GM21367 (cell line): ENCODE measurements around the gene SLC35B3.
"Not testable (repeated sequence)": the region's sequence is repeated elsewhere in the genome, so short reads cannot be mapped to it uniquely, and the experiment has no call there.

ENCODE experiments used
- ATAC-seq: cut with Tn5 transposase; IDR thresholded peaks from one replicate; pipeline ENCODE4 v1.9.1; 2021; ENCODE audit not compliant: unreplicated experiment

The SLC35B3 gene

DNA sequence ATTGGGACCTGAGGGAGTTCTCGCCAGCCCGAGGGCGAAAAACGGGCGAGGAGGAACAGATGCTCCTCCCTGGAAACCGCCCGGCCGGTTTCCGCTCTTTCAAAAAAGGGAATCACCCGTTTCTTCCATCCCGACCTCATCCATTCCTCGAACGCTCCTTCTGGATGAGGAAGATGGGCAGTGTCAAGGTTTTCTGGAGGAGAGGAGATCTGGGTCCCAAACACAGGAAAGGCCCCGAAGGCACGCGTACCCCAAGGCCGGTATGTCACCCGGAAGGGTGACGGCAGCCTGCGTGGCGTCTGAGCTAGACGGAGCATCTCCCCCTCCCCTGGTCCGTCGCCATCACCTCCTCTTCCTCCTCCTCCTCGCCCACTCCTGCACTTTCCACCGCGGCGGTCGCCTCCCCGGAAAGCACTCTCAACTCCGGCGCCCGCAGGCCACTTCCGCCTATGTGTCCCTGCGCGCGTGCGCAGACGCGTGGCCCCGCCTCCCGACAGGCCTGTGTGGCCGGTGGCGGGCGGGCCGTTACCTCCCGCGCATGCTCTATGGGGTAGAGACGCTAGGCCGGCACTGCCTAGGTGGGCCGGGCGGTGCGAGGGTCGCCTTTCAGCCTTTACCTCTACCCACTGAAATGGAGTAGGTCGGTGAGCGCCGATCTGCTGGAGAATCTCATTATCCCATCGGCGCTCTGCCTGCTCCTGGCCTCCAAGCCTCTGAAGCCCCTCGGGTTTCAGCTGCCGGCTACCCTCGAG is at the start of gene SLC35B3:
Gene SLC35B3 (minus strand): TSS at position 453 of the 752 bp plus-strand sequence.
- peak; percentile 98 for ATAC-seq

DNA sequence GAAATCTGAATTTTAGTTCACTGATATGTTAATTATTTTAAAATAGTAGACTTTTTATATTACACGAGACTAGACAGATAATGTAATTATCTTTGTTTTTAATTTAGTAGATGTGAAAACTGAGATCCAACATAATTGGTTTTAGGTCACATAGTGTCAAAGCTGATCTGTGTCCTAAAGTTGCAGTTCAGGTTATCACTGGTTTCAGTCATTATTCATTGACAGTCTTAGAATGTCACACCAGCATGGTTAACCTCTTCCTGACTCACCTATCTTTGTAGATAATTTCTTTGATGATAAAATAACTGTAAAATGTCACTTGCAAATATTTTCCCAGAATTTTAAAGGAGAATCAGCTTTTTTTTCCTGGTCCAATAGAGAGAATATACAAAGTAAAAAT is 48.3 kb upstream of the SLC35B3 start:
- ATAC-seq: no peak

DNA sequence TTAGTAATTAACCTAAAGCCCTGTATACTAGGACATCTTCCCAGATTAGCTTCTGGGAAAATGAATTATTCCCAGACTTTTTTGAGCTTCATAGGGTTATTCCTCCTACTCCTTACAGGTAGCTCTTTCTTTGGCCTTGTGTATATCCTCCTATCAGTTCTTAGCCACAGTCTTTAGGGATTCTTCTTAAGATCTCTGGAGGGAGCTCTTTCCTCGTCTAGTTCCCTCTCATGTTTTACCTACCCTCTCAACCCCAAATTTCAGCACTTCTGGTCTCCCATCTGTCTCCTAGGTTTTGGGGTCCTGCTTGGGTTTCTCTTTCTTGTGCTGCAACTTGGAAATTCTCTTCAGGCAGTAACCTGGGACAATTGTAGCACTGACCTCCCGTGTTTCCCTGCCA is 46.4 kb upstream of the SLC35B3 start:
- peak; percentile 73 for ATAC-seq

DNA sequence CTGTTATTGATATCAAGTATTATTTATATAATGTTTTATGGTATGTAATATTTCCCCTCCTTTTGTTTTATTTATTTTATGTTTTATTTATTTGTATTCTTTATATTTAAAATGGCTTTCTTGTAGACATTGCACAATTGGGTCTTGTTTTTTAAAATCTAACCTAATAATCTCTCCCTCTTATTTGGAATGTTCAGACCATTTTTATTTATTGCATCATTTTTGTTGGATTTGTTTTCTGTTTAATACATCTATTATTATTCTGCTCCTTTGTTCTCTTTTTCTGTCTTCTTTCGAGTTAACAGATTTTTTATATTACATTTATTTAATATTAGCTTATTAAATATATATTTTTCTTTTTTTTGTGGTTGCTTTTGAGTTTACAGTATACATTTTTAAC is 43.1 kb upstream of the SLC35B3 start:
- no peak for ATAC-seq

DNA sequence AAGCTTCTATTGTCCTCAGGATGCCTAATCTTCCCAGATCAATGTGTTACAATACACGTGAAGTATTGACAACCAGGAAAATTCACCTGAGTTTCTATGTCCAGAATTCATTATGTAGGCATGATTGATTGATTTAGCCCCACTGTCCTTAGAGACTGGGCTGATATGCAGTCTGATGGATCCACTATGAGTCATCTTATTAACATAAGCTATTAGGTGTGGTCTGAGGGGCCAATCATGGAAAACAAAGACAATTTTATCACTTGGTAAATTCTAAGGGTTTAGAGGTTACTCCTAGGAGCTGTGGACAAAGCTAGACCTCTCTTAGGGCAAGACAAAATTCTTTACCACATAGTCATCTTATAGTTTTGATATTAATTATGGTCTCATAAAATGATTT is 41.3 kb upstream of the SLC35B3 start:
- no peak for ATAC-seq

DNA sequence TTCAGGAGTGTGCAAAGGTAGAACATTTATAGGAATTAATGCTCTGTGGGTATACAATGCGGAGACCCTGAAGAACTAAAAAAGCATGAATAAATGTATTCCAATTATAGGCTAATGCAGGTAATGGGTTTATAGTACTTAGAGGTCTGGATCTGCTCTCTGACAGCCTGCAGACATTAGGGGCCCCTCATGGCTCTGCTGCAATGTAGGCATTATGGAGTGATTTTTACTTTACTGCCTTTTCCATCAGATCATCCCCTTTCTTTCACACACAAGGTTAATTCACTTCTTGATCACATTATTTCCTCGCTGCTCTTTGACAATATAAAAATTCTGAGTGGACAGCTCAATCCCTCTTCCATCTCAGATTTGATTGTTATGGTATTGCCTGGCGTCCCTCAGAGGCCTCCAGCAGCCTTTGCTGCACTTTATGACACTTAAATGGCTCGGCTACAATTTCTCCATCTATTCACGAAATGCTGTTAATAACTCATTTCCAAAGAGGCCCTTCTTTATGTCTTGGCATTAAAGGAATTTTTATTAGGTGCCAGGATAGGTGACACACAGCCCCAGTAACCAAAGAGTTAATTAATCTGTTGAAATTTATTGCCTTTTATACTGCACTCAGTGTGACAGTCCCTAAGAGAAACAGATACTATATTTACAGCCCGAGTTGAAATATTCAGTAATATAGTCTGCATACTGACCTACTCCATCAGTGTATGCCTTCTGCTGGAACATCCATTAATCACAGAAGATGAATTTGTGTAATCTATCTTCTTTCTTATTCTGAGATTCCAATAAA is 33.4 kb upstream of the SLC35B3 start:
- no peak for ATAC-seq

DNA sequence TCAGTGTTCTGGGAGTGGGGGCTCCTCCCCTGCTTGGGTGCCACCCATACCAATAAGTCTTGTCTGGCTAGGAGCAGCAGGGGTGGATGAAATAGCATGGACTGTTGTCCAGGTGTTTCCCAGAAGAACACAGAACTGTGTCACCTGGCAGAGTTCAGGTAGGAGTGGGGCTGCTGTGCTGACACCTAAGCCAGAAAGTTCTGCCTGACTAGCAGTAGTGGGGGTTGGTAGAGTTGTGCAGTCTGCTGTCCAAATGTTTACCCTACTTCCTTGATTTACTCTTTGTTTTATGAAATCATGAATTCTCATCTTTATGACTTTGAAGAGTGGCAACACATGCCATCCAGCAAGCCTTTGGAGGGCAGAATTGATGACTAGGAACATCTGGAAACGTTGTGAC is 27.3 kb upstream of the SLC35B3 start:
- no peak for ATAC-seq

DNA sequence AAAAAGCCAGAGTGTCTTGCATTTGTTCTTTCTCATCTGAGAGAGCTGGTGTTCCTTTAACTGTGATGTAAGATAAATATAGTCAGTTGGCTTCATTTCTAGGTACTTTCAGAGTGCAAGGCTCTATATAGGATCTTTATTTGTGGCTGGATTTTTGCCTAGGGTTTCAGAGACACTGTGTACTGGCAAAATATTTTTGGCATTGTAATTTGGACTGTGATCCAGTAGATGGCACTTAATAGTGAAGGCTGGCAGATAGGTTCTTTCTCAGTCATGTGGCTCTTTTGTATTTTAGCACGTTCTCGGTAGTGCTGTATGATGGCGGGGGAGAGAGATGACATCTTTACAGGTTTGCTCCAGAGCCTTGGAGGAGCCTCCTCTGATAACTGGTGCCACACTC is 26.8 kb upstream of the SLC35B3 start:
- no peak for ATAC-seq

DNA sequence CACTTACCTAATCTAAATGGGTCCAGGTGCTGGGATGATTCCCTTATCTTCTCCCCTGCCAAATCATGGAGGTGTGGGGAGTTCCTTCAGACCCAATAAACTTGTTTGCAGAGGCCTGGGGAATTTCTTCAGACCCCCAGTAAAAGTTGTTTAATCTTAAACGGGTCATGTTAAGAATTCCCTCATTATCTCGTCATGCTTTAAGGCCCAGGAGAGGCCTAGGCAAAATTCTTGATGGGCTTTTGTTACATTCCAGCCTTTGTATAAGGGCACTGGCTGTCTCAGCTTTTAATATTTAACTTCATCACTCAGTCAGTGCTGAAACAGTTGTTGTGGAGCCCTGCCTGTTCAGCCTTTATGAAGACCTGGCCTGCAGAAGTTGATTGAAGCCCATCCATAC is 11.0 kb upstream of the SLC35B3 start:
- ATAC-seq: no peak

DNA sequence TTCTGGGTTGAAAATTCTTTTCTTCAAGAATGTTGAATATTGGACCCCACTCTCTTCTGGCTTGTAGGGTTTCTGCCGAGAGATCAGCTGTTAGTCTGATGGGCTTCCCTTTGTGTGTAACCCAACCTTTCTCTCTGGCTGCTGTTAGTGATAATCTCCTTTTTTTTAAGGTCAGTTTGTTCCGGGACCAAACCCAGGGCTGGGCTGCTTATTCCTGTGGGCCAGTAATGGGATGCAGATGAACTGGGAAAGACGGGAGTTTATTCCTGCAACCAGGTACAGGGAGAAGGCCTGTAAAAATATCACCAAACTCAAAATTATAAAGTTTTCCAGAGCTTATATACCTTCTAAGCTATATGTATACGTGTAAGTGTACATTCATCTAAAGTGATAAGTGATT is 10.6 kb upstream of the SLC35B3 start:
- not testable (repeated sequence) for ATAC-seq

DNA sequence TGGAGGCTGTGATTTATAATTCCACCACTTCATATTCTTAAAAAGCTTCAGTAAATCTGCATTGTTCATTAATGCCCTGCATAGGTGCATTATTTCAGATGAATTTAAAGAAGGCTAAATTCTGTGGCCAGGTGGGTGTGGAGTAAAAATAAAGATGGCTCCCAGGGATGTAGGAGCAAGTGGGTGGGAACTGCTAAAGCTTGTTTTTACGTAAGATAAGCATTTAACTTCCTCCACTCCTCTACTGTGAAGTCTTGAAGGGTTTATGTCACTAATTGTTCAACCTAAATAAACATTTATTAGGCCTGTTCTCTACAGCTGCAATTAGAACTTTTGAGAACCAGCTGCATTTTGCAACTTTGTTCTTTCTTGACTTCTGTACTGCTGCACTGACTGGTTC is 6.8 kb upstream of the SLC35B3 start:
- ATAC-seq: no peak

DNA sequence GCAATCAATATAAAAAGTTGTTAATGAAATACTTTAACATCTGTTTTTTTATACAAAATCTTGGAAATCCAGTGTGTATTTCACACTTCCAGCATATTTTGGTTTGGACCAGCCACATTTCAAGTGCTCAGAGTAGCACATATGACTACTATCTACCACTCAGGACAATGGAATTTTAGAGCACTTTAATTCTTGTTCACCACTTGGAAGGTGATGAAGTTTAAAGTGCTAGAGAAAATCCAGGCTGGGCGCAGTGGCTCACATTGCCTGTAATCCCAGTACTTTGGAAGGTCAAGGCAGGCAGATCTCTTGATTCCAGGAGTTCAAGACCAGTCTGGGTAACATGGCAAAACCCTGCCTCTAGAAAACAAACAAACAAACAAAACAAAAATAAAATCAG is 6.1 kb upstream of the SLC35B3 start:
- ATAC-seq: no peak

DNA sequence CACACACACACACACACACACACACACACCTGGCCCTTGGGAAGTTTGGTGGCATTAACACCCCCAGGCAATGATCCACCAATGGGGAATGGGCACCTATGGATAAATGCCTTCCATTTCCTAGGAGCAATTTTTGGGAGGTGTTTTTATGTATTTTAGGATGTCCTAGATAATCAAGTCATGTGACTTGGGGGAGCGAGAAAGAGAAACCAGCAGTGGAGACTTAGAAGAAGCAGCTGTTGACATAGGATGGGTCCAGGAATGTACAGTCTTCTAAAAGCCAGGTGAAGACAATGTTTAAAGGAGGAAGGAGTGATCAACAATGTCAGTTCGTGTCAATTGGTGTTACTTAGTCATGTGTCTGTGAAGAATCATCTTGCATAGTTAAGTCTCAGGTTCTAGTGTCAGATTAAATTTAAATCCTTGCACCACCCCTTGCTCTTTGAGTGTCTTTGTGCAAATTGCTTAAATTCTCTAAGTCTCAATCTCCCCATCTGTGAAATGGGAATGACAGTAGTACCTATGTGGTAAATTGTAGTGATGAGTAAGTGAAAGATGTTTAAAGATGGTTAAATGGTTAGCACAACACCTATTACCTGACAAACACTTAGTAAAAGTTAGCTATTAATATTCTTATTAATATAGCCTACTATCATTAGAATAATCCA is 4.4 kb upstream of the SLC35B3 start:
- ATAC-seq: no peak

DNA sequence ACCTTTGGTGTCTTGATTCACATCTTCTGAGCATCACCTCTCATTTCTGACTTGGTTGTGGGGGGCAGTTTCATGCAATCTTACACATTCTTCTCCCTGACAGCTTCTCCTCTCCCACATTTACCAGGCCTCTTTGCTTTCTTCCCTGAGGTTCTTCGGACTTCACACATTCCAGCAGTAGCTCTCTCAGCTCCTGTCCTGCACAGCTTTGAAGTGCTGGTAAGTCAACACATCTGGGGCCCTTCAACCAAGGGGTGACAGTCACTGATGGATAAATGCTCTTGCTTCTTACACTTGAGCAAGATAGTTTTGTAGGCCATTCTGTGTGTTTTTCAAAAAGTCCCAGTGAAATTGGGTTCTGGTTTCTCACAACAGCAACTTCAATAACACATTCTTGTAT is 2.5 kb upstream of the SLC35B3 start:
- ATAC-seq: no peak

DNA sequence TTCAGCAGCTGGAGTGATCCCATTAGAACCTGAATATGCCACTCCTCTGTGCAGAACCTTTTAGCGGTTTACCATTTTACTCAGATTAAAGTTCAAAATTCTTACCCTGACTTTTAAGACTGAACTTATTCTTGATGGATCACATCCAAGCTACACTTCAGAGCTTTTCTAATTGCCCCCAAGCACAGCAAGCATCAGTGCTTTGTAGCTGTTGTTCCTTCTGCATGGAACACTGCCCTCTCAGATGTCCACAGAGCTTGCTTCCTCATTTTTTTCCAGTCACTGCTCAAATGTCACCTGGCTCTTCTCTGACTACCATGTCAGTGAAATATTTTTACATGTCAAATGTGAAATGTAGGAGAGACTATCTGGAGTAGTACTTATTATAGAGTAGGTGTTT is 1.6 kb upstream of the SLC35B3 start:
- ATAC-seq: no peak

DNA sequence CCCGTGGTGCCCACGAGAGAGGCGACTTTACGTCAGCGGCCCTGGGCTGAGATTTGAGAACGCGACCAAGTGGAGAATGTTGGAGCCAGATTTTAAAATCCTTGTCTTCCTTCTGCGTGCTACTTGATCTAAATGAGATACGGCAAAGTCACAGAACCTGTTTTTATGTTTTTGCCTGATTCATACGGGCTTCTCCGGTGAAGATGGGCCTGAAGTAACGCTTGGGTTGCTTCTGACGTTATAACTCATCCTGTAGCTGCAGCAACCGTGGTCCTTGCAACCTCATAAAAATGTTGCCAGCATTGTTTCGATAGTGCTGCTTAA is 462 bp upstream of the SLC35B3 start:
- no peak for ATAC-seq

DNA sequence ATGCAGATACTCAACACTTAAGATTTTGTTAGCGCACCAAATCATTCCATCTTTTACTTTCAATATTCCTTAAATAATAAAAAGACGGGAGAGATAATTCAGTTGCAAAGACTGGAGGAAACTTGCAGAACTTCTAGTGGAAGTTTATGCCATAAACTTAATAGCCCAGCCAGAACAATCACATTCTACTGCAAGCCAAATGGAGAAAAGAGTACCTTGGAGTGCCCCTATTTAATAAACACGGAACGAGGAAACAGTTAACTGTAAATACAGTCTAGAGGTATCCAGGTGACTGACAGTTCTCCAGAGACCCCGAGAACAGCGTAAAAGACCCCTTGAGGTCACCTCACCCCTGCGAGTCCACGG is 635 bp downstream of the SLC35B3 start:
- ATAC-seq: peak; percentile 19

DNA sequence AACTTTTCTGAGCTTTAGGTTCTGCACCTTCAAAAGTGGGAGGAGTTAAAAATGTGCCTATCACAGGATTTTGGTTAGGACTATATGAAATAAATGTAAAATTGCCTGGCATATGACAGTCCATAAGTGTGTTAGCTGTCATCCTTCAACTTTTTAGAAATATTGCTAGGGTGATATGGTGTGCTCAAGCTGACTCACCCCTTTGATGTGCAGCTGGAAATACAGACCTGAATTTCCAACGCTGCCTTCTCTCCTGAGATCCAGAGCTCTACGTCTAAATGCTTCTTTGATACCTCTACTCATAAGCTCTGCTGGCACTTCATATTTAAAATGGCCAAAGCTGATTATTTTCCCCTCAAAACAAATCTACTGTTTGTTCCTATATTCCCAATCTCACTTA is 2.7 kb downstream of the SLC35B3 start:
- ATAC-seq: no peak

DNA sequence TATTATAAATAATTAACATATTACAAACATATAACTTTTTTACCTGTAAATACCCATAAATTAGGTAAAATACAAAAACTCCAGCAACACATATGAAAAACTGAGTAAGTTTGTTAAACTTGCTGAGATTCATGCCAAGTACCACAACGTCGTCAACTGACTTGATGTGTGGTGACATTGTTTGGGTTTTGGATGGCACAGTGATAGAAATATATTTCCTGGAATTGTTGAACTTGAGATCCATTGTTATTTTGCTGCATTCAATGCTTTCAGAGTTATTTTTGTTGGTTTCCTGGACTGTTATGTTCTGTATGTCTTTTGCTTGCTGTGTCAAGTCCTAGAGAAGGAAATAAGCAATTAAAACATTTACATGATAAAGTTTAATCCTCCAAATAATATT is 5.5 kb downstream of the SLC35B3 start:
- no peak for ATAC-seq

DNA sequence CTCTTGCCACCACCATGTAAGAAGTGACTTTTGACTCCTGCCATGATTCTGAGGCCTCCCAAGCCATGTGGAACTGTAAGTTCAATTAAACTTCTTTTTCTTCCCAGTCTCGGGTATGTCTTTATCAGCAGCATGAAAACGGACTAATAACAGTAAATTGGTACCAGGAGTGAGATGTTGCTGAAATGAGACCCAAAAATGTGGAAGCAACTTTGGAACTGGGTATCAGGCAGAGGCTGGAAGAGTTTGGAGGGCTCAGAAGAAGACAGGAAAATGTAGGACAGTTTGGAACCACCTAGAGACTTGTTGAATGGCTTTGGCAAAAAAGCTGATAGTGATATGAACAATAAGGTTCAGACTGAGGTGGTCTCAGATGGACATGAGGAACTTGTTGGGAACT is 8.8 kb downstream of the SLC35B3 start:
- not testable (repeated sequence) for ATAC-seq

DNA sequence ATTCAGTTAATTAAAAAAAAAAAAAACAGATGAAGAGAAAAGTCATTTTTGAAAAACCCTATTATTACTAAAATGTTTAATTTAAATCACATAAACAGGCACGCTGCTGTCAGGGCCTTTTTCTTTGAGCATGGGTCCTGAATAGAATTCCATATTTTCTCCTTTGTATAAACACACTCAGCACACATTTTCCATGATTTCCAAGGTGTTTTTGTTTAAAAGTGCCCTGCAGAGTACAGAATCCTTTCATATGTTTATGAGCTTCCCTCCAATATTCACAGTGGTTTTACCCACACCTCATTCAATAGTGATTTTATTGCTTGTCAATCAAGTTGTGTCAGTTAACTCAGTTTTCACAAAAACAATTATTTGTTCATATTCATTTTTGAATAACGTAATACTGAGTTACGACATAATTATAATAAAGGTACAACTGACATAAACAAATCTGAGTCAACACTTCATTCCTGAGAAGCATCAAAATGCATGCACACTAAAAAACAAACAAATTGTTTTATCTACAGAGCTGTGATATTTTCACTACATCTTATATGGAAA is 15.2 kb downstream of the SLC35B3 start:
- ATAC-seq: no peak

DNA sequence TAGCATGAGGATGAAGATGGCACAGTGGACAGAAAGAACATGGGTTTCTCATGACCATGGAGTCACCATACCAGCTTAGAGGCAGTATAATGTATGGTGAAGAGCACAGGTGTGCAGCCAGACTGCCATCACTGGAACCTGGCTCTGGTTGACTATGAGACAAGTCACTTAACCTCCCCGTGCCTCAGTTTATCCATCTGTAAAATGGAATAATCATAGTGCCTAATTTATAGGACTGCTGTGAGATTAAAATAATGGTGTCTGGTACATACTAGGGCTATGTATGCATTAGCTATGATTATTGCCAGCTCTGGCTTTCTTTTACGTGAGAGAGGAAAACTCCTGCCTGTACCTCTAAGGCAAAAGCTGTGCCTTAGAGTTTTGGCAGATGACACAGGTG is 19.4 kb downstream of the SLC35B3 start:
- ATAC-seq: no peak
